HL-60/S4 treated with phorbol 12-myristate 13-acetate at 8.2 ng/mL for 4 days and 3 days (cell line): ENCODE measurements around the gene ZCCHC14.
"Not testable (repeated sequence)": the region's sequence is repeated elsewhere in the genome, so short reads cannot be mapped to it uniquely, and the experiment has no call there.

Experiments
- in situ Hi-C: fragments of 300-500 bp; cut with MboI; formaldehyde crosslinking; loops from 2 replicates; pipeline ENCODE4 v1.15.0; 2022; ENCODE audit warnings: low sequenced_read_pairs

The ZCCHC14 gene

DNA sequence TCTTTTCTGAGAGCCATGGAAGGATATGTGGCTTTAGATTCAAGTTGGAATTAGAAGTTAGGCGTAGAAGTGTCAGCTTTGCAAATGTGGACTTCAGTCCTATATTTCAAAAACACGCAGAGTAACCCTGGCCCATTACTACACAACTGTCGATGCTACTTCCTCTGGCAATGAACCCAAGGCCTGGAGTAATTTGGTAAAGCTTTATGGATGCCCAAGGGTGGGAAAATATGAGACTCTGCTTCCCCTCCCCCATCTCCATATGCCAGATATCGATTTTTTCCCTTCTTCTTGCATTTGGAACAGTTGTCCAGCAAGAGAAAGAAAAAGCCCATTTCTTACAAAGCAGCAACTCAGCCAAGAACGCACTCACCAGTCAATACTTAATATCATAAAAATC, 103.6 kb downstream of the ZCCHC14 start:
- in situ Hi-C loops = no loop called here

DNA sequence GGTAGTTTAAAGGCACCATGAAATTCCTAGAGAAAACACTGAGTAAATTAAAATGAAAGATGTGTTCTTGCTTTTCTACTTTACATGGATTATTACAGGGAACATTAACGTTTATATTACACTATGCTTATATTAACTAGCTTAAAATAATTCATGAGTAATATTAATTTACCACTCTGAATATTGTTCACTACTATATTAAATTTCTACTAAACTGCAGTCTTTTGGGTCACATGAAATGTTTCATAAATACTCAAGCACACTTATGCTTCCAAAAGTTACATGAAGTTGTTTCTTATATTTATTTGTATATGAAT, 104.0 kb downstream of the ZCCHC14 start:
- in situ Hi-C loops = no loop called here

DNA sequence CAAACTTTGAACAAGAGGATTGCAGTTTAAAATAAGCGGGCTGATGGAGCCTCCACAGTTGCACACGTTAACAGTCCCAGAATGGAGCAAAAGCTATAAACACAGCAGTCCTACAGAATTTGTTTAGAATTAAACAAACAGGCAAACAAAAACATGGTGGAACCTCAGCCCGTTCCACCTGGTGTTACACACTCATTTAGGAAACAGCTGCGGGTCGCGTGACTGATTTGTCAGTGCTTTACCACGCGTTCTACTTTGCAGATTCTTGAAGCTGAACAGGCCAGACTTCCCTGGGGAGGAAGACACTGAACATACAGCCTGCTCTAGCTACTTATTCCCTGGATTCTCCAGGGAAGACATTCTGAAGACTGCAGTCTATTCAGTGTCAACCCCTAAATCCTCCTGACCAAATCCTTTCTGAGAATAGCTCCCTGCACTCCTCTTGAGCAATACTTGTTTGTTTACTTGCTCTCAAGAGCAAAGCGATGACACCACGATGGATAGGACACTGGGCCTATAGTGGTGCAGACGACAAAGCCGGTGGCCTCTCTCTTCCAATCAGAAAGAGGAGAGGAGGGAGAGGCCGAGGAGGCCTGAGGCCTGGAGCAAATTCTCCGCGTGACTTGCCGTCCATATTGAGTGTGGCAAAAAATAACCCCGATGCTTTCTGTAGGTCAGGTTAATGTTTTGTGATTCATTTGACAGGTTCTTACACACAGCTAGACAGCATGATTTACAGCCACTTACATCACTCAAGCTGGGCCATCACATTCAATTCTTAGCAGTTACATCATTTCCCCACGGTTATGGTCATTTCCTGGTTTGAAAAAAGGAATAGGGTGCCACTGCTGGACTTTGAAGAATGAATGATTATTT, 104.6 kb downstream of the ZCCHC14 start:
- in situ Hi-C loops = no loop called here

DNA sequence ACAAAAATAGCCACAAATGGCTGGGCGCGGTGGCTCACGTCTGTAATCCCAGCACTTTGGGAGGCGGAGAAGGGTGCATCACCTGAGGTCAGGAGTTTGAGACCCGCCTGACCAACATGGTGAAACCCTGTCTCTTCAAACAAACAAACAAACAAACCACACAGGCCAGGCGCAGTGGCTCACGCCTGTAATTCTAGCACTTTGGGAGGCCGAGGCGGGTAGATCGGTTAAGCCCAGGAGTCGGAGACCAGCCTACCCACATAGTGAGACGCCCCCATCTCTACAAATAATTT, 108.0 kb downstream of the ZCCHC14 start:
- in situ Hi-C loops = not testable (repeated sequence)

DNA sequence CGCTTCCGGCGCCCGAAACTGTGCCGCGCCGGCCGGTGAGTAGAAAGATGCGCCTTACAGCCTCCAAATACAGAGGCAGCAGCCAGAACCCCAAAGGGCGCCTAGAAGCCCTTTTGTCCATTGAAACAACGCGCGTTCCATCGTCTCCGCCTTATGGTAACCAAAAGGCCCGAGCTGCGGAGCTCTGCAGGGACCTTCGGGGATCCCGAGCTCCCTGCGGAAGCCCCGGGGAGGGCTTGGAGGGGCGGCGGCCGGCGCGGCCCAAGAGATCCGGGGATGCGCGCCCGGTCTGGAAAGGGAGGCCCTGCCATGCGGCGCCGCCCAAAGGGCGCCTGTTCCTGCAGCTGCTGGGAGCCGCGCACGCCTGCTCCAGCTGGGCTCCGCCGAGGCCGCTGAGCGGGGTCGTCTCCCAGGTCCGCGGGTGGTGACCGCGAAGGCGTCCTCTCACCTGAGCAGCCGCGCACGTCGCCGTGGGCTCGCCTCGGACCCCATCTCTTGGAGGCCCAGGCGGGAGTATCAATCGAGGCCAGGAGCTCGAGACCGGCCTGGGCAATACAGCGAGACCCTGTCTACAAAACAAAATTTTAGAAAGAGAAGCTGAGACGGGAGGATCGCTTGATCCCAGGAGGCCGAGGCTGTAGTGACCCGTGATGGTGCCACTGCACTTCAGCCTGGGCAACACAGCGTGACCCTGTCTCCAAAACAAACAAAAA, 108.5 kb downstream of the ZCCHC14 start:
- in situ Hi-C loops = no loop called here

DNA sequence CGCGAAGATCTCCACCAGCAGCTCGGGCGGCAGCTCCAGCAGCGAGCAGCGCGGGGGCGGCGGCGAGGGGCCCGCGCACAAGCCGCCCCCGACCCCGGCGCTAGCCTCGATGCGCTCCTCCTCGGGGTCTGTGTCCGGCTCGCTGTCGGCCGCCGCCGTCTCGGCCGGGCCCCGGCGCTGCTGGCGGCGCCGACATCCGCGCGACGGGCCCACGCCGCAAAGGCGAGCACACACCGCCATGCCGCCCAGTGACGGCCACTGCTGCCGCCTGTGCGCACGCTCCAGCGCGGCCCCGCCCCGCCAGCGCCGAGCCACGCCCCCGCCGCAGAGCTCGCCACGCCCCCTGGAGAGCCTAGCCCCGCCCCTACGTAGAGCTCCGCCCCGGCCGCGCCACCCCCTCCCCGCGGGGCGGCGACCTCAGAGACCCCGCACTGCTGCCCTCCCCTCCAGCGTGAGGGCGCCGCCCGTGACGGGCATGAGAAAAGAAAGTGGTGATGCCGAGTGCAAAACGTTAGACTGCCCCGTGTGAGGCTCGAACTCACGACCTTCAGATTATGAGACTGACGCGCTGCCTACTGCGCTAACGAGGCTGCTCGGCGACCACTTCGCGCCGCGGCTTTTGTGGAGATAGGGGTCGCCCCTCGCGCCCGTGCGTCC, 109.2 kb downstream of the ZCCHC14 start, which contains the start of gene FBXO31:
TSS of gene FBXO31 (minus strand) at position 272 of the 657 bp plus-strand sequence. CDS start at position 240, 32 bp downstream.
- in situ Hi-C loops = no loop called here

DNA sequence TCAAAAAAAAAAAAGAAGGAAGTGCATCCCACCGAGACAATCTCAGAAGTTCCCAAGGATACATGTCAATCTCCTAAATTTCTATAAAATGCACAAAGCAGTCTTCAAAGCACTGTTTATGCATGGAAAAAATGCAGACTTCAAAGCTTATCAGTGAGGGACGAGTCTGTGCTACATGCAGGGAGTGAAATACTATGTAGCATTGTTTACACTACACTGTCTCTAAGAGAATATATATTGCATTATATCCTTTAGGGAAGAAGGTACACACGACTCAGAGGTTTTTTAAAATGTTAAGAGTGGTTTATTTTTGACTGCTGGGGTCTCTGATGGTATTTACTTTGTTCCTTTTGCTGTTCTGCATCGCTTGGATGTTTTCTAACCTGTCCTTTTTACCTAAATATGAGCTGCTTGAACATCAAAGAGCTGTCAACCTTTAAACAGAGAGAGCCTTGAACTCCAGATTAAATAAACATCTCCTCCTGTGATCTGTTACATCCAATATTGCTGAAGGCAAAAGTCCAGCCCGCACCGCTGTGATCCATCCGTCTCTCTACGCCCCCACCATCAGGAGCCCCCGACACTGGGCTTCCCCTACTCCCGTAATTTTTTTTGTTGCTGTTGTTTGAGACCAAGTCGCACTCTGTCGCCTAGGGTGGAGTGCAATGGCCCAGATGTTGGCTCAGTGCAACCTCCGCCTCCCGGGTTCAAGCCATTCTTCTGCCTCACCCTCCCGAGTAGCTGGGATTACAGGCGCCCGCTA, 110.6 kb downstream of the ZCCHC14 start:
- in situ Hi-C loops = no loop called here

DNA sequence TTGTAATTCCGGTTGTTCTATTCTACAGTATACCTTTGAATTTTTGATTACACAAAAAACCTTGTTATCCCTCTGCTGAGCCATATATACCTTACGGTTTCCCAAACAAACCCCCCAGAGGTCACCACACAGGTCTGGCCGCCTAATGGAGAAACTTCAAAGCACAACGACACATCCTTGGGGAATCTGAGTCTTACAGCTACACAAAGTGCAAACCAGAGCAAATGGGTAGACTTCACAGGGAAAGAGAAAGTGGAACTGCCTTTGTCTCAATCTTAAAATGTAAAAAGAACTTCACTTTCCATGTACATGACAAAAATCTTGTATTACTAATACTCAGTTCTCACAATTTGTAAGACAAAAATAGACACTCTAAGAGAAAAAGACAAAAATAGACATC, 111.9 kb downstream of the ZCCHC14 start:
- in situ Hi-C loops = no loop called here

DNA sequence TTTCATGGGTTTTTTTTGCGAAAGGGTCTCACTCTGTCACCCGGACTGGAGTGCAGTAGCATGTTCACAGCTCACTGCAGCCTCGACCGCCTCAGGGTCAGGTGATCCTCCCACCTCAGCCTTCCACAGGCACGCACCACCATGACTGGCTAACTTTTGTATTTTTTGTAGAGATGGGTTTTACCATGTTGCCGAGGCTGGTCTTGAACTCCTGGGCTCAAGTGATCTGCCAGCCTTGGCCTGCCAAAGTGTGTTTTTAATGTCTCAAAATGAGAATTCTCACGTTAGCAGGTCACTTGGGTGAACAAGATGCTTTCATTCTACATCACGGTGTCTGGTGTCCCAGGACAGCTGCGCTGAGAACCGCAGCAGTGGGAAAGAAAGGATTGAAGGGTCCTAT, 112.4 kb downstream of the ZCCHC14 start:
- in situ Hi-C loops = no loop called here

DNA sequence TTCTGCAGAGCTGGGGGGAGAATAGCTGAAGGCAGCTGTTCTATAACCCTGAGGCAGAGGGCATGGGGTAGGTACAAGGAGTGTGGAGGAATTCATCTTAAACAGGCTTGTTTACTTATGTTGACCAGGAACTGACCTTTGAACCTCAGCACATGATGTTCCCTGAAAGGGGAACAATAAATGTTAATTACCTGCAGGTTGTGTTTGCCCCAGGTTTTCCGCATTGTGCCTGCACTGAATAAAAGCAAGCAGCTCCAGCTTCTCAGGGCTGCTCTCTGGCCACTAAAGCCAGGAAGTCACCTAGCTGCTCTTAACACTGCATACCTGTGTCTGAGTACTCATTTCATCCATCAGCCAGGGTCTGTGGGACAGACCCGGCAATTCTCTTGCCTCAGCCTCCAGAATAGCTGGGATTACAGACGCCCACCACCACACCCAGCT, 113.5 kb downstream of the ZCCHC14 start:
- in situ Hi-C loops = not testable (repeated sequence)

DNA sequence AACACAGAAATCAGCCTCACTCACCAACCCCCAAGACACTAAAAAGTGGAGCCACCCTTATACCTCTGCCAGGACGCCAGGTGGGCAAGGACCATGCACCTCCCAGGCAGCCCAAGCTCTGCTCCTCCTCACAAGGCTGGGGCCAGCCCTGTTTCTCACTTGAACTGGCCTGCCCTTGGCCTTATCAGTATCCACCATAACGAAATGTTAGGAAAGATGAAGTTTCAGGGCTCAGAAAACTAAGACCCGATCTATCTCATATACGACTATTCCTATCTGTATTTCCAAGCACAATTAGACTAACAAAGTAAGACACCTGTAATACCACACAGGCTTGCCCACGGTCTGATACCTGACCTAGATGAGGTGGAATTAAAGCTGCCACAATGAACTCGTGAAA, 116.2 kb downstream of the ZCCHC14 start:
- in situ Hi-C loops = no loop called here

DNA sequence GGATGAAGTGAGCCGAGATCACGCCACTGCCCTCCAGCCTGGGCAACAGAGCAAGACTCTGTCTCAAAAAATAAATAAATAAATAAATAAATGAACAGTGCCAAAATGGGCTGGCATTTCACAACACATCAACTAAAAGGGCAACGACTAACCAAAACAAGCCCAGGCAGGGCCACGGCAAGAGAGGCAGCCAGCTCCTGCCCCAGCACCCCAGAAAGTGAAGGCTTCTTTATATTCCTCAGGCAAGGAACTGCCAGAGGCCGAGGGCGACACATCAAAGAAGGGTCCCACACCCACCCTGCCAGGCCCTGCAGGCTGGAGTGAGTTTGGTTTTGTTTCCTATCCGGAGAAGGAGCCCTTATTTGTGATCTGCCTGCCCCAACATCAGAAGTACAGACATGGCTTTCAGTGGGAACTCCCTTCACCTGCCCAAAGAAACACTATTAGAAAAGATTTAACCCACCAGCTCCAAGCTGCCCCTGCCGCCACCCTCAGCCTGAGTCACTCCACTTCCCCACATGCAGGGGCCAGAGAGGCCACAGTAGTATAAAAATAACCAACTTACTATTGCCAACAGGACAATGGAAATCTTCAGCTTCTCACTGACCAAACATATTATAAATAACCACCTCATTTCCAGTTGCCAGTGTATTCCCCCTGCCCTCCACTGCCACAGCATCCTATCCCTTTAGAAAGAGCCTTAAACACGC, 117.2 kb downstream of the ZCCHC14 start:
- in situ Hi-C loops = no loop called here

DNA sequence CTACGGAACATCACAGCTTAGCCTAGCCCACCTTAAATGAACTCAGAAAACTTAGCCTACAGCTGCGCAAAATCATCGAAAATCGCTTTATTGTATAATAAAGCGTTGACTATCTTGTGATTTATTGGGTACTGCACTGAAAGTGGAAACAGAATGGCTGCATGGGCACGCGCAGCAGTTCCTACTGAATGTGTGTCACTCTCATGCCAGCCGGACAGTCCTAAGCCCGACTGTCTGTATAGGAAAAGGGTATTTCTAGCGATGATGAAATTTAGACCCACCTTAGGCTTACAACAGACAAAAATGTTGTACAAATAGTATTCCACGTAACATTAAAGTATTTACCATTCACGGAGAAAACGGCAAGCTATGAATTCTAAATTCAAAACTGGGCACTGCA, 118.5 kb downstream of the ZCCHC14 start:
- in situ Hi-C loops = no loop called here

DNA sequence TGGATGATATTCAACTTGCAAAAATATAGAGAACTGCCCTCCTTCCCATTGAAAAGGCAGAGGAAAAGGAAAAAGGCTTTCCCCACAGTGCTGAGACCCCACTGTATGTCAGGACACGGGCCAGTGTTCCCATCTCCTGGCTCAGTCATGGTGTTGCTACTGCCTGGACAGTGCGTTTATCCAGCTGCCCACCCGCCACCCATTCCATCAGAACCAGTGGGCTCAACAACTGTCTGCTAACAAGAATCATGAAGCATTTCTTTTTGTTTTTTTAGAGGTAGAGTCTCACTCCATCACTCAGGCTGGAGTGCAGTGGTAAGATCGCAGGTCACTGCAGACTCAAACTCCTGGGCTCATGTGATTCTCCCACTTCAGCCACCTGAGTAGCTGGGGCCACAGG, 120.5 kb downstream of the ZCCHC14 start:
- in situ Hi-C loops = no loop called here

DNA sequence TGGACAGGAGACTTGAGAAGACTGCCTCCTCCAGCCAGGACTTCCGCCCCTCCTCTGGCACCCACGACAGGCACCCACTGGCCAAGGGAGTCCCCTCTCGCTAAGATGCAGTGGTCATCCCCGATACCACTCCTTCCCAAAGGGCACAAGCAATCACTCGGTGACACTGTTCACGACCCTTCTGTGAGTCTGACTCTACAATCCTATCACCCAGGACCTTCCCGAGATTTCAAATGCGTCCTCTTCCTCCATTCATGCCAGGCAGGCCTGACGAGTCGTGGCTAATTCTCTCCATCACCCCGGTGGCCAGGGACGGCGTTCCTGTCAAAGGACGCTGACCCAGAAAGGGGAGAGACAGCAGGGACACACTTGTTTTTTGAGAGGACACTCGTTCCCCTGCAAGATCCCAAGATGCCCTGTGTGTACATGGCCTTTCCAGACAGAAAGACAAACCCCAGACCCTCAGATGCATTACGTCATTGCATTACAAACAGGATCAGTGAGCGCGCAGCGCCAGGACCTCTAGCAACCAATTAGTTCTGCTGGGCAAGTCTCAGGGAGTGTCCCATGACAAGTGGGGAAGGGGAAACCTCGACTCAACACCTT, 121.5 kb downstream of the ZCCHC14 start:
- in situ Hi-C loops = no loop called here

DNA sequence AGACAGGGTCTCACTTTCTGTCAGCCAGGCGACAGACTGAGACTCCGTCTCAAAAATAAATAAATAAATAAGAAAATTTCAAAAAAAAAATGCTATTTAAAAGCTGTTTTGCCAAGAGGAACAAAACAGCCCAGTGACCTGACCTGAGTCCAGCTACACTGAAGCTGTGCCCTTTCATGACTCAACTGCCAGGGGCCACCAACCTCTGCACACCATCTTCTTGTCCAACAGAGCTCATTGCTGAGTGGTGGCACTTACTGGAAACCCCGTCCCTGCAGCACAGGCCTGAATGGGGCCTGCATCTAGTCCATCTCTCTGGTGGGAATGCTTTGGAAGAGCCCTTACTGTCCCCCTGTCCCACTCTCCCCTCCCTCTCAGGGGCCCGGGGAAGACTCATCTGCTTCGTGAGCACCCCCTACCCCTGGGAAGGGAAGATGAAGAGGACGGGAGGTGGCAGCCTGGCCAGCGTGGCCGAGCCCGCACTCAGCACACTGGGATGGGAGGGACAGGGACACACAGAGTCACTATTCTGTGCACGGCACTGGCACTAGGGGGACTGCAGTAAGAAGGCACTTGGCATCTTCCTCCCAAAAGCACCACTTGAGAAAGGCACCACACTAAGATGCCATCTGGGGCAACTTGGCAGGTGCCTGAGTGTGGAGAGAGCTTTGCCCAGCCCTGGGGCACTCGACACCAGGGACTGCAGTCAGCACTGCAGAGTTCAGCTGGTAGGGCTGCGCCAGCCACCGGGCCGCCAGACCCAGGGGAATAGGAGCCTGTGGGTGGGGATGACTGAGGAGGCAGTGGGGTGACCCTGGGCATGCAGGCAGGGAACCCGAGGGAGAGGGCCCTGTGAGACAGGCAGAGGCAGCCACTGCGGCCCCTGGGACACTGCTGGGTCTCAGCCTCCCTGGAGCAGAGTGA, 122.8 kb downstream of the ZCCHC14 start:
- in situ Hi-C loops = no loop called here

DNA sequence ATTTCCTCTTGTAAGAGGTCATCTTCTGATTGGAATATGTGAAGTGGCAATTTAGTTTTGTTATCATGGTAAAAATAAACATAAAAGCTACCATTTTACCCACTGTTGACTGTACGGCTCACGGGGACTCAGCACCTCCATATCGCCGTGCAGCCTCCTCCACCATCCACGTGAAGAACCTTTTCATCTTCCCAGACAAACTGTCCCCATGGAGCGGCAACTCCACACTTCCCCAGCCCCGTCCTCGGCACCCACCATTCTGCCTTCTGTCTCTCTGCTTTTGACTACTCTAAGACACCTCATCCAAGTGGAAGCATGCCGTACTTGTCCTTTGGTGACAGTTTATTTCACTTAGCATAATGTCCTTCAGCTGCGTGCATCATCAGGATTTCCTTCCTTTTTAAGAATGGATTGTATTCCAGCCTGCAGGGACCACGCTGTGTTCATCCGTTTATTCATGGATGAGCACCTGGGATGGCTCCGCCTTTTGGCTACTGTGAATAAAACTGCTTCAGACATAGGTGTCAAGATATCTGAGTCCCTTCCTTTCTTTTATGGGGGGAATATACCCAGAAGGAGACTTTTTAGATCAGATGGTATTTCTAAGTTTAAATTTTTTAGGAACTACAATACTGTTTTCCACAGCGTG, 123.6 kb downstream of the ZCCHC14 start:
- in situ Hi-C loops = no loop called here

DNA sequence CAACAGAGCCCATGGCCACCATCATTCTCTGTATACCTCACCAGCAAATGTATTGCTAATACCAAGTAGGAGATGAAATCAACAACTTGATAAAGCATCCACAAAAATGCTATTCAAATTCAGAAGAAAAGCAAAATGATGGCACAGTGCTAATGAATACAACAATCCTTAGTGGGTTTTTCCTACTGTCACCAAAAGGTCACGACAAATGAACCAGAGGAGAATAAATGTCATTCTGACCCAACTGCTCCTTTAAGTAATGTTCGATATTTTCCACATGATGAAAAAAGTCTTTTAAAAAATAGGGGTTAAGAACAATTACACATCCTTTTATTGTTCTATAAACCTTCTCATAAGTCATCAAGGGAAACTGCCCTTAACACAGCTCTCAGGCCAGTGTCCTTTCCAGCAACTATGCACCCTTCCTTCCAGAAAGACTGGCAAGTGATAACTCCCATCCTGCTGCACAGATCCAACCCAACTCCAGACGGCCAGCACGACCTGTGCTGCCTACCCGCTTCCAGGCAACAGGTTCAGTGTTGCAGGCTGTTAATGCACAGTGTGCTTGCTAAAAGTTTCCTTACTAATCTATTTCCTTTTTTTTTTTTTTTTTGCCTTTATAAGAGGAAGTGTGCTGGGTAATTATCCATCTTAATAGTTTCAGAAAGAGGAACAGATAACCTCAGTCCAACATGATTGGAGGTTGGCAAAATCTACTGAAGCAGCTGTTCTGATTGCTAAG, 124.6 kb downstream of the ZCCHC14 start:
- in situ Hi-C loops = no loop called here
